NB4 (cell line): ENCODE measurements around the gene LDLRAD4.

ENCODE experiments used
- MYC ChIP-seq: IDR thresholded peaks from 2 replicates; pipeline ENCODE4 v1.6.1; 2011; ENCODE audit warnings: low read depth, low read length
- POLR2A ChIP-seq: IDR thresholded peaks from 2 replicates; pipeline ENCODE4 v1.6.1; 2011; ENCODE audit warnings: mild to moderate bottlenecking; ENCODE audit not compliant: insufficient read length; ENCODE audit errors: extremely low read depth
- TF ChIP-seq, protein P1 (sequence below): IDR thresholded peaks from 2 replicates; pipeline ENCODE4 v1.6.1; 2011; ENCODE audit warnings: low read depth, low read length
- TF ChIP-seq, protein P2 (sequence below): IDR thresholded peaks from one replicate; pipeline ENCODE4 v1.5.1; 2012; ENCODE audit warnings: low read depth, low read length

DNA sequence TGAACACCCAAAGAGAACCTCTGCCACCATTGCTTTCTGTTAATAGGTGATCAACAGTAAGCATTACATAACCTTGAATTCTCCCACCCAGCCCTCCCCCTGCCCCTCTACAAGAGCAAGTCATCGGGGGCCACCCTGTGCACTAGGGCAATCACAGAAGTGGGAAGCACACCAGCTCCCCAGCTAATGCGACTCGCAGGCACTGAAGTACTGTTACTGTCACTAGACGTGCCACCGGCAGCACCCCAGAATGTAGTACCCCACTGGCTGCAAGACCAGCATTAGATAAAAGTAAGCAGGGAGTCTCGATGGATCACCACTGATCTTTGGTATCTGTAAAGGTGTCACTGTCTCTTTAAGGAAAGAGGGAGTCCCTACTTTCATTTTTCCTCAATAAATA, 340.2 kb downstream of the LDLRAD4 start:
- TF ChIP-seq POLR2A (no peak), MYC (no peak)
- TF ChIP-seq, protein P1, sequence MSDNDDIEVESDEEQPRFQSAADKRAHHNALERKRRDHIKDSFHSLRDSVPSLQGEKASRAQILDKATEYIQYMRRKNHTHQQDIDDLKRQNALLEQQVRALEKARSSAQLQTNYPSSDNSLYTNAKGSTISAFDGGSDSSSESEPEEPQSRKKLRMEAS = no peak
- TF ChIP-seq, protein P2, sequence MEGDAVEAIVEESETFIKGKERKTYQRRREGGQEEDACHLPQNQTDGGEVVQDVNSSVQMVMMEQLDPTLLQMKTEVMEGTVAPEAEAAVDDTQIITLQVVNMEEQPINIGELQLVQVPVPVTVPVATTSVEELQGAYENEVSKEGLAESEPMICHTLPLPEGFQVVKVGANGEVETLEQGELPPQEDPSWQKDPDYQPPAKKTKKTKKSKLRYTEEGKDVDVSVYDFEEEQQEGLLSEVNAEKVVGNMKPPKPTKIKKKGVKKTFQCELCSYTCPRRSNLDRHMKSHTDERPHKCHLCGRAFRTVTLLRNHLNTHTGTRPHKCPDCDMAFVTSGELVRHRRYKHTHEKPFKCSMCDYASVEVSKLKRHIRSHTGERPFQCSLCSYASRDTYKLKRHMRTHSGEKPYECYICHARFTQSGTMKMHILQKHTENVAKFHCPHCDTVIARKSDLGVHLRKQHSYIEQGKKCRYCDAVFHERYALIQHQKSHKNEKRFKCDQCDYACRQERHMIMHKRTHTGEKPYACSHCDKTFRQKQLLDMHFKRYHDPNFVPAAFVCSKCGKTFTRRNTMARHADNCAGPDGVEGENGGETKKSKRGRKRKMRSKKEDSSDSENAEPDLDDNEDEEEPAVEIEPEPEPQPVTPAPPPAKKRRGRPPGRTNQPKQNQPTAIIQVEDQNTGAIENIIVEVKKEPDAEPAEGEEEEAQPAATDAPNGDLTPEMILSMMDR = no peak
